ENCODE data around the gene TRAF1. TPM values are rescaled to one million over a fixed set of nuclear protein-coding genes. Genes with fewer than 3 reads are reported as not detected.

The TRAF1 gene
- total RNA-seq, 1 experiment from 2014 or later = 1.4 TPM

- no peak overlapping the region for H2BK12ac ChIP-seq (ENCODE audit: insufficient read length, low read depth, low read length)
- H2BK5ac ChIP-seq (ENCODE audit: insufficient read length, low read length) = no peak overlapping the region
- no peak overlapping the region for H4K8ac ChIP-seq (replicated peaks; ENCODE audit: insufficient read length, low read depth, low read length)
- no peaks in the 10 kb centered on the region for H3K23me2 ChIP-seq (ENCODE audit: insufficient read length, low read depth, low read length, poor library complexity, severe bottlenecking)
- H2AFZ ChIP-seq (ENCODE audit: low read length) = no peak overlapping the region
- H3K4me2 ChIP-seq (ENCODE audit: insufficient read depth, insufficient read length, low read length) = no peak overlapping the region
- no peak overlapping the region for H3K27ac ChIP-seq (ENCODE audit: insufficient read length, low read depth, low read length)
- H3K79me2 ChIP-seq (ENCODE audit: insufficient read depth, low read length) = no peaks in the 10 kb centered on the region
- H3K9me3 ChIP-seq (ENCODE audit: control insufficient read depth, low read depth, low read length) = no peaks in the 10 kb centered on the region
- H3K9ac ChIP-seq (ENCODE audit: extremely low read depth, insufficient read length, low read length) = no peak overlapping the region
- H3K27me3 Mint-ChIP-seq (ENCODE audit: low read depth) = no peaks in the 10 kb centered on the region
- H2BK15ac ChIP-seq (ENCODE audit: low read depth, low read length) = no peak overlapping the region
- H3K36me3 Mint-ChIP-seq (ENCODE audit: insufficient read depth in 1 of 3, low read depth in 3 of 3) = peaks cover 0 to 55% (median 8%) of the 10 kb centered on the region in 3 experiments; a peak in 4 of 7 replicates
- no peak overlapping the region for H3K23ac ChIP-seq (ENCODE audit: insufficient read length, low read depth, low read length)
- no peak overlapping the region for H3K4me3 Mint-ChIP-seq
- no peak overlapping the region for H2BK20ac ChIP-seq (ENCODE audit: low read depth, low read length, poor library complexity, severe bottlenecking)
- H3T11ph ChIP-seq (ENCODE audit: low read length) = no peak overlapping the region
- H3K4me1 ChIP-seq (ENCODE audit: insufficient read depth, low read length) = no peaks in the 10 kb centered on the region
- H2BK120ac ChIP-seq (ENCODE audit: low read depth, low read length, poor library complexity, severe bottlenecking) = no peak overlapping the region
- H4K91ac ChIP-seq (ENCODE audit: insufficient read length, low read depth, low read length) = no peak overlapping the region
- H4K20me1 ChIP-seq (ENCODE audit: control insufficient read depth, insufficient read depth, insufficient read length) = no peaks in the 10 kb centered on the region
- no peak for DNase-seq
- H3K4ac ChIP-seq (ENCODE audit: low read depth, low read length) = no peak overlapping the region
- no peaks in the 10 kb centered on the region for H3K79me1 ChIP-seq (ENCODE audit: insufficient read depth, low read depth, low read length, poor library complexity, severe bottlenecking)
- H3K27me3 ChIP-seq (ENCODE audit: insufficient read depth, low read length) = no peaks in the 10 kb centered on the region
- H3K27ac Mint-ChIP-seq = peak overlapping the region in 1 of 3 experiments; percentile 18; a peak in 1 of 7 replicates
- WGBS (ENCODE audit: extremely low coverage, insufficient read length, low lambda C conversion rate) = no CpG with 5 or more reads among the region's 5 CpGs
- TF ChIP-seq CTCF (conservative IDR thresholded peaks at IDR 0.05) = no peak
- H4K5ac ChIP-seq (ENCODE audit: insufficient read length, low read depth, low read length) = no peak overlapping the region
- H3K56ac ChIP-seq (ENCODE audit: insufficient read length, low read depth, low read length) = no peak overlapping the region
- peaks cover 11 to 24% of the 10 kb centered on the region in 2 experiments; a peak in 3 of 4 replicates for H3K4me1 Mint-ChIP-seq
- H2AK5ac ChIP-seq (ENCODE audit: insufficient read length, low read length) = no peak overlapping the region
- H3K14ac ChIP-seq (ENCODE audit: insufficient read depth, low read length) = no peak overlapping the region
- H3K9me3 Mint-ChIP-seq = no peaks in the 10 kb centered on the region
- H3K18ac ChIP-seq (ENCODE audit: insufficient read length, low read depth, low read length) = no peak overlapping the region
Measured at GRCh38 chr9:120865809-120866208, 60.8 kb downstream of the TRAF1 start.
